ENCODE results near the gene PUM1.

GRCh38 chr1:30905403-30905802 lies 160.1 kb downstream of the PUM1 start:
- TF ChIP-seq MXI1 (IDR thresholded peaks at IDR 0.05; ENCODE audit: borderline replicate concordance, low read depth, low read length) (no peak), RFX5 (IDR thresholded peaks at IDR 0.05; ENCODE audit: low read depth, low read length) (no peak), POLR2A (IDR thresholded peaks at IDR 0.05; ENCODE audit: low read depth, low read length) (no peak), MAZ (IDR thresholded peaks at IDR 0.05; ENCODE audit: borderline replicate concordance, low read depth, low read length) (no peak)
- TF ChIP-seq, protein P1, sequence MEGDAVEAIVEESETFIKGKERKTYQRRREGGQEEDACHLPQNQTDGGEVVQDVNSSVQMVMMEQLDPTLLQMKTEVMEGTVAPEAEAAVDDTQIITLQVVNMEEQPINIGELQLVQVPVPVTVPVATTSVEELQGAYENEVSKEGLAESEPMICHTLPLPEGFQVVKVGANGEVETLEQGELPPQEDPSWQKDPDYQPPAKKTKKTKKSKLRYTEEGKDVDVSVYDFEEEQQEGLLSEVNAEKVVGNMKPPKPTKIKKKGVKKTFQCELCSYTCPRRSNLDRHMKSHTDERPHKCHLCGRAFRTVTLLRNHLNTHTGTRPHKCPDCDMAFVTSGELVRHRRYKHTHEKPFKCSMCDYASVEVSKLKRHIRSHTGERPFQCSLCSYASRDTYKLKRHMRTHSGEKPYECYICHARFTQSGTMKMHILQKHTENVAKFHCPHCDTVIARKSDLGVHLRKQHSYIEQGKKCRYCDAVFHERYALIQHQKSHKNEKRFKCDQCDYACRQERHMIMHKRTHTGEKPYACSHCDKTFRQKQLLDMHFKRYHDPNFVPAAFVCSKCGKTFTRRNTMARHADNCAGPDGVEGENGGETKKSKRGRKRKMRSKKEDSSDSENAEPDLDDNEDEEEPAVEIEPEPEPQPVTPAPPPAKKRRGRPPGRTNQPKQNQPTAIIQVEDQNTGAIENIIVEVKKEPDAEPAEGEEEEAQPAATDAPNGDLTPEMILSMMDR (conservative IDR thresholded peaks at IDR 0.05; ENCODE audit: low read depth, low read length), result no peak

Measured in IMR-90 (cell line).